Stimulated activated CD4-positive, alpha-beta T cell treated with anti-CD3 and anti-CD28 coated beads, Interleukin-15, amount 100 ng/mL, for 48 hours (primary cell): Measurements from ENCODE around the gene RPS6KA2.

ENCODE experiments used
- DNase-seq, 2 donors: peaks; one replicate each; pipeline ENCODE4 v3.0.0-alpha.2; 2020; ENCODE audit warnings: low read depth in 2 of 2

The RPS6KA2 gene

DNA sequence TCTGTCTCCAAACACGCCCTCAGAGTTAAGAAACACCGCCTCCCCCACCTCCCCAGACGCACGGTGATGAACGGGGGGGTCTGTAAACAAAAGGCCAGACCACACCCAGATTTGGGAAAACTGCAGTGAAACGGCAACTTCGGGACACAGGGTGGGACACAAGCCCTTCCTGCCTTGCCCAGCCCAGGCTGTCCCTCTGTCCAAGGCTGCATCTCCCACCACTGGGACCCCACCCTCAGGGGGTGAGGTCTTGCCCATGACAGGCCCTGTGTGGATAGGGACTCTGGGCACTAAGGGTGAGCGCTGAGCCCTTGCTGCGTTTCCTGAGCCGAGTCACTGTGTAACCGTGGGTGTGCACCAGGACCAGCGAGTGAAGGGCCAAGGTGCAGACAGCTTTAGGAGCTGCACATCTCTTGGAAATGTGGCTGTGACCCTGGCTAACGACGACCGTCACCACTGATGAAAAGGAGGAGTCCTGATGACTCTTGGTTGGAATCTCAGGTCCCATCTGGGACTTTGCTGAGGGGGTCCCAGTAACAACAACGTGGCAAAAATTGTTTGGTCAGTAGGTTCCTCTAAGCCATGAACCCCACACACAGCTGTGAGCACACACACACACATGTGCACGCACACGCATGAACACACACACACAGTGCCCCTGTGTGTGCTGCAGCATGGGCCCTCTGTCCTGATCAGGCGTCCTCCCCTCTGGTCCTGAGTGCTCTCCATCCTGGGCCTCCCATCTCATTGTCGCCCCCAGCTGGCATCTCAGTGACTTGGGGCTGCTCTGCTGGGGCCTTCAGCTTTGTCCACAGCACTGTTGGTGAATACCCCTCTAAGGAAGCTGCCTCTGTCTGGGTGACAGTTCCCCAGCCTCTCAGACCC lies 141.2 kb downstream of the RPS6KA2 start:
- DNase-seq: no peak

DNA sequence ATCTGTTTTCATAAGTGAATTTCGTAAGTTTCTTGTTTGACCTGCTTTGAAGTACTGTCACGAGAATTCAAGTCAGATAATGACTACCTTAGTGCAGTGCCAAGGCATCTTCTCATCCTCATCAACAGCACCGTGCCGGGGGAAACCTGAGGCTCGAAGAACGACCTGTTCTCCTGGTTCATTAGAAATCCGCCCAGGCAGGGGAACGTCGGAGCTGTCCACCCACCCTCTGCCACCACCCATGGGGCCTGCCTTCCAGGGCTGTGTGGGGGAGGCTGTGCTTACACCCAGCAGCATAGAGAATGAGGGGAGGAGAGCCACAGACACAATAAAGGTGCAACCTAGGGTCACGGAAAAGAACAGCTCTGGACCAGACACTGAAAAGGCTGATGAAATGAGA lies 142.2 kb downstream of the RPS6KA2 start:
- DNase-seq: no peak

DNA sequence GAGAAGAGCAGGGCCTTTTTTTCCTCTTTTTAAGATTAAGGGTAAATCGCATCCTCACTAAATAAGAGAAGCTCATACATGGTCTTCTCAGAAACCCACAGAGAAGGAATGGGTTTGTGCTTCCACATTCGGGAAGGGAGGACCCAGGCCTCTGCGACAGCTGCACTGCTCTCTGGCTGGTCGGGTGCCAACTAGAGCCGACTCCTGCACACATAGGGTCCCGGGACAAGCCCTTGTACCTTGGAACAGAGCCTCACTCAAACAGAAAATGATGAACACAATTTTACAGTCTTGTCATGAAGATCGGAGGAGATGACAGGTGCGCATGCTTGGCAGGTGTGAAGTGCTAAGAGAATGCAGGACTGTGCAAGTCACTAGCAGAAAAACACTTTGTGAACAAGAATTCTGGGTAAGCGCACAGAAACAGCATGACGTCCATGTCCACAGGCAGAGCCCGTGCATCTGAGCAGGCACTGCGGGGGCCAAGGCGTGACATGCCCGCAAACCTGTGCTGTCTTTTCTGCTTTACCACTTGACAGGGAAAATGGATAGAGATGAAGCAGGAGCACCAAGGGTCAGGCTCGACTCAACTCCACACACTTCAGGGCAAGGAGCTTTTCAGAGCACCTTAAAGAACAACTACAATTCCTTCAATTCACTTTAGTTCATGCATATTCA lies 143.3 kb downstream of the RPS6KA2 start:
- no peak for DNase-seq

DNA sequence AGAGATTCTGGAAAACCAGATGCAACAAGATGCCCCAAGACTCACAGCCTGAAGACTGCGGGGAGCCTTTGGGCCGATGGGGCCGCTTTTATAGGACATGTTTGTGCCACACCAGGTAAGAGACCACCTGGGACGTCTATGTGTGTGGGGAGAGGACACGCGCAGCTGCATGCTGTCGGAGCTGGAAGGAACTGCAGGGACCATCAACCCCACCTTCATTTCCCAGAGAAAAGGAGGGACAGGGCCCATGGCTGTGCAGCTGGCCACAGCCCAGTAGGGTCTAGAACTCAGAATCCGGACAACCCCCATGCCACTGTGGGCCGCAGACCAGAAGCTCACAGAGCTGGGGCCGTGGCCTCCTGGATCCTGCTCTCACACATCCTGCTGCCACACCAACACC lies 144.0 kb downstream of the RPS6KA2 start:
- DNase-seq: no peak

DNA sequence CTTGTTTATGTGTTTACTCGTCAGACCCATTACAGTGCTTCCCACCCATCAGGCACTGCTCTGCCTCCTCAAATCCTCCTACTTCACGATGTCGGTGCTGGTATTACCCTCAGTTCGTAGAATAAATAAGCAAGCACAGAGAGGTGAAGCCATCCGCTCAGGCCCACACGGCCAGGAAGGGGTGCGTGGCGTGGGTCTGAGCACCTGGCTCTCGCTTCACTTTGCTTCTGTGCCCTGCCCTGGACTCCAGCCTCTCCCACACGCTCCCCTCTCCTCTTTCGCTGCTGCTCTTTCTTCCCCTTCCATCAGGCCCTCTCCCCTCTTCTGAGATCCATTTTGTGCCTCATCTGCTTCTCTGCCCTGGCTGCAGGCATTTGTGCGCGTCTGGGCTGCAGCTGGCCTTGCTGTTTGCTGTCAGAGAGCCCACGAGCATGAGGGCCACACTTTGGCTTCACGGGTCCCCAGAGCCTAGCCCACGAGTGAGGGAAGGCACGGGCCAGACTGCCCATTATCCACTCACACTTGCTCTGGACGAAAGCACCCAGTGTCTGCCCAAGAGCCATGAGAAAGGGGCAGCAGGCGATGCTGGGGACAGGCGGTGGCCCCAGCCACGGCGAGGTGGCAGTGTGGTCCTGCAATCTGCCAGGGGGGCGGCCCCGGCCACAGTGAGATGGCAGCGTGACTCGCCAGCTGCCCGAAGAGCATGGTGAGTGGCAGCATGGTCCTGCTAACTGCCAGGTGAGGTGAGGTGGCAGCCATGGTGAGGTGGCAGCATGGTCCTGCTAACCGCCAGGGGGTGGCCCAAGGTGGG lies 148.1 kb downstream of the RPS6KA2 start:
- no peak for DNase-seq

DNA sequence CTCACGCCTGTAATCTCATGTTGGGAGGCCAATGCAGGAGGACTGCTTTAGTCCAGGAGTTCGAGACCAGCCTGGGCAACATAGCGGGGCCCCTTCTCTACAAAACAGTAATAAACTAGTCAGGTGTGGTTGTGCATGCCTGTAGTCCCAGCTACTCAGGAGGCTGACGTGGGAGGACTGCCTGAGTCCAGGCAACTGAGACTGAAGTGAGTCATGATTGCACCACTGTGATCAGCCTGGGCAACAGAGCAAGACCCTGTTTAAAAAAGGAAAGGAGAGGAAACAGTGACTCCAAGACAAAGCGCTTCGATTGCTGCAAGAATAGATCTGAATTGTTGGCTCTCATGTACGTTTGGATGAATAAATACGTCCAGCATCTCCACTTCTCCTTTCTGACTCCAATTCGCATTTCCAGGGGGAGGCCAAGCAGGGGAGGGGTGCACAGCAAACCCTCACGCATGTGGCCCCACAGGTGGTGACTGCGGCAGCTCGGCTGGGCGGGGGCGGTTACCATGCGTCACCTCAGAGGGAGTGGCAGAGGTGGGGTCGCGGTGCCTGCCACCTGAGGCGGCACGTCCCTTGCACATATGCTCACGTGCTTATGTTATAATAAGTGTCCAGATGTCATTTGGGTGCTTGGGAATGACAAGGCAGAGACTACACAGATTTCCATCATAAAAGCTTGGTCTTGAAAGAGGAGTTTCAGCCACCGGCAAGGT lies 149.2 kb downstream of the RPS6KA2 start:
- DNase-seq: no peak

DNA sequence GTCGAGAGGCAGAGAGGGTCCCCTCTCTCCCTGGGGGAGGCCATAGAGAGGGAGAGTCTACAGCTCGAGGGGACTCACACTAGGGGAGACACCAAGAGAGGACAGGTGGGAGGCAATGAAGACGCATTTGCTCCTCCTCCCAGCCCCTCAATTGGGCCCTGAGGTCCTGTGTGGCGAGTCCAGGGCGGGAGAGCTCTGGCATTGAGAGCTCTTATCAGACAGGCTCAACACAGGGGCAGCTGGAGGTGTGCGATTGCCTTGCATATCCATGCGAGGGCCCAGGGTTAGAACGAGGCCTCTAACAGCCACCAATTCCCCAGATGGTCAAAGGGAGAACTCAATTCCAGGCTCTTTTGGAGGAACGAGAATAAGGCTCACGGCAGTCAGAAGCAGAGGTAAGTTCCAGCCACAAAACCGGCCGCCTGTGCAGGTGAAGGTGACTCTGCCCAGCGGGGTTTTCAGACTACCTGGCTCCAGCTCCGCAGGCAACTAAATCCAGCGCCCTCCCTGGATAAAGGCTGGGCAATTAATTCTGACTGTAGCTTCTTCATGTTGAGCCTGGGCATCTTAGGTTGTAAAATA lies 150.3 kb downstream of the RPS6KA2 start:
- DNase-seq: no peak

DNA sequence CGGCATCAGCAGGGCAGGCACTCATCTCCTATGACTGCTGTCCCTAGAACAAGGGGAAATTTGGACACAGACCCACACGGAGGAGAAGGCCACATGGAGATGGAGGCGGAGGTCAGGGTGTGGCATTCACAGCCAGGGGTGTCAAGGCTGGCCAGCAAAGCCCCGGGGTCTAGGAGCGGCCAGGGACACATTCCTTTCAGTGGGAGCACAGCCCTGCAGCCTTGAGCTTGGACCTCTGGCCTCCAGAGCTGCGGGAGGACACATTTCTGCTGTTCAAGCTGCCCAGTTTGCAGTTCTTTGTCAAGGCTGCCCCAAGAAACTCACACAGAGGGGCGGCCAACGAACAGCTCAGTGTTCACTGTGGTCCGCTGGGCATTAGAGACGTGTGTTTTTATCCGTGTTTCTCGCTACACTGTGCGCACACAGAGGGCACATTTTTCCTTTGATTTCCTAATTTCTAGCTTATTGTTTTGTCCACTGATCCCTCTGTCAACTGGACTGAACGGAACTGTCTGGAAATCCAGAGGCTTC lies 150.9 kb downstream of the RPS6KA2 start:
- no peak for DNase-seq

DNA sequence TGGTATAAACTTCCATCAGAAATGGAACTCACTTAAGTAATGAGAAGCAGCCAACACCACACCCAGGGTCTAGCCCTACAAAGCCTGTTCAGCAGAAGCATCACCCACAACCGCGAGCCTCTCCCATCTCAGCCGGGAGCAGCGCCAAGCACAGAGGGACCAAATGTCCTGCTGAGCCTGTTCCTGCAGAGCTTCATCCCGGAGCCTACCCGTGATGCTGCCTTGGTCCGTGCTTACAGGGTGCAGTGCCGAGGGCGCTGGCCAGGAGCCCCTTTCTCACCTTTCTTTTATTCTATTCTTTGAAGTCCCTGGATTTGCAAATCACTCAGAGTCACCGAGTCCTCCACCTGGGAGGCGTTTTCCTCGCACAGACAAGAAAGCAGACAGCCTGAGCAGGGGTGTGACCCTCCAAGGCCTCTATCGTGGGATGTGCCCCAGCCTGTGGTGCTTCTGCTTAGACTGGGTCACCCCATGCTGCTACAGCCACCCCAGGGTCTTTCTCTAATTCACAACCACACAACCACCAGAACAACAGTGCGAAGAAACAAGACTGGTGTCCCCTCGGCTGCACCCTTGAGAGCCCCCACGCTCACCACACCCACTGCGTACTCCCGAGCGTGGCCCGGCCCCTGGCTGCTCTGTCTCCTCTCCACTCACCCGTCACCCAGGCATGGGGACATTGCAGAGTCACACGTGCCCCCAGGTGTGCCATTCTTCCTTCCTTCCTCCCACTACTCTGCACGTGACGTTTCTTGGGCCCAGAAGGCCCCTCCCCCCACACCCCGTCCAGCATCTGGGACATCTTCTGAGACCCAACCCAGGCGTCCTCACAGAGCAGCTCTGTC lies 152.1 kb downstream of the RPS6KA2 start:
- DNase-seq: no peak

DNA sequence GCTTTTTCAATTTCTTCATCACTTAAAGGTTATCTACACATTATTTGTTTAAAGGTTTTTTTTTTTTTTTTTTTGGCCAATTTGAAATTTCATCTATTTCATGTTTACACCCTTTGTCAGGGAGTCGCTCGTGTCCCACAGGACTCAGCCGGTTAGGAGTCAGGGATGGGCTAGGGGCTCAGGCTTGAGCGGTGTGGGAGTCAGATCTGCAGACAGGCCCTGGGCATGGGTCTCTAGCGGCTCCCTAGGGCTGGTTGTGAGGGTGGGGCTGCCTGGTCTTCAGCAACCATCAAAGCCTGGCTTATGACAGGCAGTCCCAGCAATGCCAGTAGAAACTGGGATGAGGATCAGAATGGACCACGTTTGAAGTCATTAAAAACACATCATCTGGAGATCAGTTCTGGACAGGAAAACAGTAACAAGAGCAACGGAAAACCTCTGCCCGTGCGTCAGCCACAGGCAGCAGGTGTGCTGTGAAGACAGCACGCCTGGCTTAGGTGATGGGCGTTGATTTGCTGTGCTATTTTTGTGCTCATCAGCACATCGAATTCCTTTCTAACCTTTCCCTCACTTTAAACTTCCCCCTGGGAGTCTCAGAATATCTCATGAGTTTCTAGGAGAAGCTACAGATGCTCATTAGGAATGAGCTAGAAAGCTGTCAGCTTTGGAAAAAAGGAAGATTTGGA lies 153.0 kb downstream of the RPS6KA2 start:
- DNase-seq: no peak

DNA sequence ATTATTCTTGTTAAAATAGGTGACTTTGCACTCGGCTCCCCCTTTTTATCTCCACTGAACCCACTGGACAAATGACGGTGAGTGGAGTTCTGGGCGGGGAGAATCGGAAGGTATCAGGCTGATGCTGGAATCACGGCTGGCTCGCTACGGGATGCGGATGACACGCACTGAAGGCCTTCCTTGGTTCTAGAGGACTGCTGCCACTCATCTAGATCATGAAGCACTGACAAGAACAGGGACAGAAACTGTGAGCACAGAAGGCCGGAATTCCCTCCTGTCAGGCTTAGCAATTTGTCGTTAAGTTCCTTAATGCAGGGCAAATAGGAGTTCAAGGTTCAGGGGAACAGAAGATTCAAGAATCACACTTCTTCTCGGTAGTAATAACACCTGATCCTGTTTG lies 154.4 kb downstream of the RPS6KA2 start:
- no peak for DNase-seq

DNA sequence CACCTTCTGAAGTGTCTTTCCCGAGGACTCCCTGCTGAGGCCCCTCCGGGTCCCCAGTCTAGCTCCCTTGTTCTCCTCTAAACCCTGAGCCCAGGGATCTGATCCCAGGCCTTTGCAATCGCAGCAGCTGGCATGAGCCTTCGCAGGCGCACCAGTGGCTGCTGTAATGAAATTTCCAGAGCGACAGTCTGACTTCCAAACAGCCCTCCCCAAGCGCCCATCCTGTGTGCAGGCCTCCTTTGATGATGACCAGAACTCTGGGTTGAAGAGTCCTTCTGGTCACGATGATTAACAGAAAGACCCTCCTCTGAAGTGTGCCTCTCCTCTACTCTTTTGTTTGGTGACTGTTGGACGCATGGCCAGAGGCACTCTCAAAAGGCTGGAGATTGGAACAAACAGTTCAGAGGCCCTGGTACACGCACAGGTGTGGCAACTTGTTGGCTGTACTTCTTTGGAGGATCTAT lies 155.2 kb downstream of the RPS6KA2 start:
- DNase-seq: no peak

DNA sequence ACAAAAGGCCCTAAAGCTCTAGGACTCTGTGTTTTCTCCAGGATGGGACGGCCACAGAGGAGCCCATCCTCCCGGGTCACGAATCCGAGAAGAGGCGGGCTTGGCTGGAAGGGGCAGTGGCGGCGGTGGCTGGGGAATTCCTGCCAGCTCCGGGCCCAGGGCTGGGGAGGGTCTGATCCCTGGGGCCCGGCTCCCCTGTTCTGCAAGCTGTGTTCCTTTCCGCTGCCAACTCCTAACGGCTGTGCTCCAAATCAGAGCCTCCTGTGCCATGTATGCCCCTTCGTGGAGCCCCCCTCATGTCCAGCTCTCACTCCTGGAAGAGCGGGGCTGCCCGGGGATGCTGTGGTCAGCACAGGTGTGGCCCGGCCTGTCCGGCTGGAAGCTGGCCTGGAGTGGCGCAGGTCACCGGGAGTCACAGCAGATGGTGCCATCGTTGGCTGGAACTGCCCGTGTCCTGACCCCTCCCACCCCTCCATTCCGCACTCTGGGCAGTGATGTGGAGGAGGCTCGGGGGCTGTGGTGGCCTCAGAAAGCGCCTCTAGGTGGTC lies 156.1 kb downstream of the RPS6KA2 start:
- DNase-seq: no peak

DNA sequence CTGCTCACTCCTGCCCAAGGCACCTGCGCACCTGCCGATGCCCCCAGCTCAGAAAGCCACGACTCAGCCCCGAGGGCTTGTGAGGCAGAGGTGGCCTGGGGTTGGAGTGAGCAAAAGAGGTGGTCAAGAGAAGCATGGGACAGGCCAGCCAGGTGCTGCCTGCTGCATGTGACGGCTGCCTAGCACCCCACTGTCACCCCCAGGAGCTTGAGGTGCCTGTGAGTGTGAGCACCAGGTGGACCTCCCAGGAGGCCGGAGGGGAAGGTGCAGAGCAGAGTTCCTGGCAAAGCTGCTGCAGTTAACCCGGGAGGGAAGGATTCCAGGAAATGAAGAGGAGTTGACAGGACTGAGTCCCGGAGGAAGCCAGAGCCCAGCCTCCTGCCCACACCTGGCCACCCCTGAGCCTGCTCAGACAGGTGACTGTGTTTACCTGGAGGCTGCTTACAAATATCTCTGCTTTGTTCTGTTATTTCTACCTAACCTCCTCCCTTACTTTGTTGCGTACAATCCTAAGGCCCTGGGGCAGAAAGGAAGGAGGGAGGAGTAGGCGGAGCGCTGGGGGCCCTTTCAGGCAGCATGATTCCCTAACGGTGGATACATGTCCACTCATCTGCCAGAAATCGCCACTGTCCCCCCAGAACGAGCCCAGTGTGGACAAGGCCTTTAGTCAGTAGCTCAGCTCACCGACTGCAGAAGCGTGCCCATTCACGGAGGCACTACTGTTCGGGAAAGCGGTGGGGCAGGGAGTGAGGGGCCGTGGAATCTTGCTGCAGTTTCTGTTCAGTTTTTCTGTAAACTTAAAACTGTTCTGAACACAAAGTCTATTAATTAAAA lies 156.8 kb downstream of the RPS6KA2 start:
- no peak for DNase-seq

DNA sequence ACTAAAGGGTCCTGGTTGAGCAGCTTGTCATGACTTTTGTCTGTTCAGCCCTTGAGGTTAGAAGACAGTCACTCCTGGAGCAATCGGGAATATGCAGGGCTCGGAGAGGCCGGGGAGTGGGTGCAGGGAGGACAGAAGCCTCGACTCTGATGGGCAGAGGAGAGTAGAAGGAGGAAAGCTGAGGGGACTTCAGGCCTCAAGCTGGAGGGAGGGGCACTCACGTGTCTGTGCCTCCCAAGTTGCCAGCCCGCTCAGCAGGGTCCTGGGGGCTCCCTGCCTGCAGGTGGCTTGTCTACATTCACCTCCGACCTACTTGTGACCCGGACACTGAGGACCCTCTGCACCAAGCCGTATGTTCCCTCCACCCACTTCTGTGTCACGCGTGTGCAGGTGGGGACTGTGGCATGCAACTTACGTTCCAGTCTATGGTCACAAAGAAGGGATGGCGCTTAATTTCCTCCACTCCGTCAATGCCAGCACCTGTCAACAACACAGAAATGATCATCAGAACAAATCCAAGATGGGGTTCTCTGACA lies 157.6 kb downstream of the RPS6KA2 start:
- DNase-seq: no peak

DNA sequence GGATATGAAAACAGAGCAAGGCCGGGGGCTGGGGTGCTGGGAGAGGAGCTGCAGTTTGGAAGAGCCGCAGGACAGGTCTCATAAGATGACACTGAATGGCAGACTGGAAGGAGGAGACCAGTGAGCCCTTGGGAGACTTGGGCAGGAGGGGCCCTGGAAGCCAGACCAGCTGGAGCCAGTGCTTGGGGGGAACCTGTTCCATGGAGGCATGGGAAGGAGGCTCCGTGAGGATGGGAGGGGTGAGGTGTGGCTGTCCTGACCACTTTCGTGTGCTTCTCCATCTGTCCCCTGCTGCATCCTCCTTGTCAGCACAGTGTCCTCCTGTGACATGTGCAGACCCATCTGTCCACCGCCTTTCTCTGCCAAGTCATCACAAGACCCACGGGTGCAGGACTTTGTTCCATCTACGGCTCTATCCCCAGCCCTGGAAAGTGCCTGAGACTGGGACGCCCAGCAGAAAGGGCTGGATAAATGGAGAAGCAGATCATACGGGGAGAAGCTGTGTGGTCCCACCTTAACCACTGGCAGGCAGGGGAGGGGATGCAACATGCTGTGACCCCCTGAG lies 159.5 kb downstream of the RPS6KA2 start:
- no peak for DNase-seq
